Dendritic cell treated with granulocyte-macrophage colony-stimulating factor and Interleukin-4, amounts not matched to agents 40 ng/mL and 50 ng/mL, for 4 days (primary cell): ENCODE data around the gene POR.
A peak's percentile ranks its signal among the peaks of the same experiment; 100 is the strongest.

ENCODE experiments used
- H3K27ac Mint-ChIP-seq: one replicate; pipeline ENCODE4 v1.8.0; 2022; ENCODE audit warnings: mild to moderate bottlenecking, mixed read lengths
- H3K27me3 Mint-ChIP-seq: one replicate; pipeline ENCODE4 v1.8.0; 2022; ENCODE audit warnings: mild to moderate bottlenecking, mixed read lengths
- H3K36me3 Mint-ChIP-seq: one replicate; pipeline ENCODE4 v1.8.0; 2022; ENCODE audit warnings: low read depth, mixed read lengths
- H3K4me1 Mint-ChIP-seq: one replicate; pipeline ENCODE4 v1.8.0; 2022; ENCODE audit warnings: low read depth, mixed read lengths
- H3K4me3 Mint-ChIP-seq: one replicate; pipeline ENCODE4 v1.8.0; 2022; ENCODE audit warnings: mild to moderate bottlenecking, moderate library complexity, mixed read lengths
- H3K9me3 Mint-ChIP-seq: one replicate; pipeline ENCODE4 v1.8.0; 2022; ENCODE audit warnings: mixed read lengths
- intact Hi-C: fragments of 100-400 bp; cut with micrococcal nuclease; formaldehyde crosslinking; loops from one replicate; pipeline ENCODE4 v1.15.0; 2022

POR gene

DNA sequence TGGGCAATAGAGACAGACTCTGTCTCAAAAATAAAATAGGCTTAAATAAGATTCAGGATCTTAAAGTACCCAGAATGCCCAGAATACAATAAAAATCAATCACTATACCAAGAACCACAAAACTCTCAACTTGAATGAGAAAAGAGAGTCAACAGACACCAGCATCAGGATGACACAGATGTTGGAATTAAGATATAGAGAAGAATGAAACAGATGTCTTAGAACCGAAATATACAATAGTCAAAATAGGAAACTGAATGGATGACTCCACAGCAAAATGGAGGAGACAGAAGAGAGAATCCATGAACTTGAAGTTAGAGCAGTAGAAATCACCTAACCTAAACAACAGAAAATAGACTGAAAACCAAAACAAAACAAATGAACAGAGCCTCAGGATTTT lies 29.6 kb downstream of the POR start:
- Mint-ChIP-seq H3K4me3 (no peak overlapping the region), H3K4me1 (peaks cover 44% of the 10 kb centered on the region), H3K27ac (no peak overlapping the region), H3K36me3 (peaks cover 61% of the 10 kb centered on the region), H3K27me3 (no peaks in the 10 kb centered on the region), H3K9me3 (no peaks in the 10 kb centered on the region)
- intact Hi-C loops, result loop anchor here (10.0 kb wide), 1 partner anchor 60 kb away; no protein-coding TSS in a partner anchor

DNA sequence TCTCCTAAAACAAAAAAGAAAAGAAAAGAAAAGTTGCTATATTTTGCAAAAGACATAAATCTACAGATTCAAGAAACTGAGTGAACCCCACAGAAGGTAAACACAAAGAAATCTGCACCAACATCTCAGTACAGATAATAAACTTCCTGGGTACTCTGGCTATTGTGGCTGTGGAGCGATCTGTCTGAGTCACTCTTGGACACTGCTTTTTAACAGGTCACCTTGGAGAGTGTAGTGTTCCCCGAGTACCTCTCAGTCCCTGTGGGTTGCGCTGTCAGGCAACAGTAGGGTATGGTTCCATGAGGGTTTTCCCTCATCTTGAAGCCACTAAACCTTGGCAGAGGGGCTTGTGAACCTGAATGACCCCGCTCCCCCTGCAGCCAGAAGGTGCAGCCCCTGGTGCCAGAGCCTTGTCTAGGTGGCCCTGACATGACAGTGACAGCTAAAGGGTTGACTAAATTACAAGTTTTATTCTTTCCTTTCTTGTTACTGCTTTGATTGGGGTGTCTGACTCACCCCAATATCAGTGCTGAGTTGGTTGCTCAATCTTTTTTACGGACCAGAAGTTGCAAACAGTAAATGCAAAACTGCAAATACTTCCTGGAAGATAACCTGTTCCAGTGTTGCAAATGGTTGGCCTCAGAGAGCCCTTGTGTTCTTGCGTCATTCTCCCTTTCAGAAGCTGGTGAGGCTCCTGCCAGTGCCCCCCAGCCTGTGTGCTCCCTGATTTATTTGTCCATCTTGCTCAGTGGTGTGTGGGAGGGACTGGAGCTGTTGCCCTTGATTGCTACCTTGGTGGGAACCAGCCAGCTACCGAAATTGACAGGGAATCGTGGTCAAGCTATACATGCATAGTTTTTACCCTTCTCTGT lies 30.6 kb downstream of the POR start:
- no peak overlapping the region for H3K4me3 Mint-ChIP-seq
- no peak overlapping the region for H3K27ac Mint-ChIP-seq
- H3K36me3 Mint-ChIP-seq, result peaks cover 61% of the 10 kb centered on the region
- intact Hi-C loops, result loop anchor here (10.0 kb wide), 1 partner anchor 59 kb away; no protein-coding TSS in a partner anchor
- no peaks in the 10 kb centered on the region for H3K27me3 Mint-ChIP-seq
- H3K4me1 Mint-ChIP-seq, result peaks cover 54% of the 10 kb centered on the region
- H3K9me3 Mint-ChIP-seq, result no peaks in the 10 kb centered on the region

- Mint-ChIP-seq H3K4me1 (peaks cover 54% of the 10 kb centered on the region), H3K9me3 (no peaks in the 10 kb centered on the region), H3K27ac (no peak overlapping the region), H3K27me3 (no peaks in the 10 kb centered on the region), H3K36me3 (peaks cover 53% of the 10 kb centered on the region), H3K4me3 (no peak overlapping the region)
- intact Hi-C loops, result loop anchor here (10.0 kb wide), 1 partner anchor 58 kb away; no protein-coding TSS in a partner anchor
These were observed 31.4 kb downstream of the POR start for GRCh38 chr7:75946207-75946855.

- Mint-ChIP-seq H3K36me3 (peaks cover 53% of the 10 kb centered on the region), H3K9me3 (no peaks in the 10 kb centered on the region), H3K4me1 (peaks cover 62% of the 10 kb centered on the region), H3K27ac (no peak overlapping the region), H3K27me3 (no peaks in the 10 kb centered on the region), H3K4me3 (no peak overlapping the region)
- intact Hi-C loops, result loop anchor here (10.0 kb wide), 1 partner anchor 57 kb away; no protein-coding TSS in a partner anchor
These were observed 33.2 kb downstream of the POR start for GRCh38 chr7:75948179-75948578.

DNA sequence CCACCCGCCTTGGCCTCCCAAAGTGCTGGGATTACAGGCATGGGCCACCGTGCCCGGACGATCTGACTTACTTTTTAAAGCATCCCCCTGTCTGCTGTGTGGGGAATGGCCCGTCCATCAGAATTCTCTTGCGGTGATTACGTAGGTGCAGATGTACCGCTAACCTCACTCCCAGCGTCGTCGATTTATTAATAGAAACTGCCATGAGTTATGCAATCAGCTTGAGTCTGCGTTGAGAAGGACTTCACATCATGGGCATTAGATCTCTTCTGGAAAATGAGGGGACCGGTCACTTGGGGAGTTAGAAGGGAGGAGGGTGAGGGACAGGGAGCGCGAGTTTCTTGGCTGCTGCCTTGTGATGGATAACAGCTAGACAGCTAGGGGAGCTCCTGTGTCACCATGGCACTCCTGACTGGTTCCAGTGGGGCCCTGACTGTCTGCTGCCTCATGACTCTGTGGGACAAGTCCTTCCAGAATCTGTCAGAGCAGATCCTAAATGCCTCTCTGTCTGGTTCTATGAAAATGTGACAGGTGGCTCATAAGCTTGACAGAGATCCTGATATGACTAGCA lies 35.2 kb downstream of the POR start:
- H3K4me1 Mint-ChIP-seq, result peaks cover 53% of the 10 kb centered on the region
- H3K27me3 Mint-ChIP-seq, result no peaks in the 10 kb centered on the region
- H3K9me3 Mint-ChIP-seq, result no peaks in the 10 kb centered on the region
- peak overlapping the region; percentile 32 for H3K27ac Mint-ChIP-seq
- intact Hi-C loops, result loop anchor here (5.0 kb wide), 1 partner anchor 33 kb away; the partner anchor contains the start of gene POR
- no peak overlapping the region for H3K4me3 Mint-ChIP-seq
- H3K36me3 Mint-ChIP-seq, result peaks cover 49% of the 10 kb centered on the region

DNA sequence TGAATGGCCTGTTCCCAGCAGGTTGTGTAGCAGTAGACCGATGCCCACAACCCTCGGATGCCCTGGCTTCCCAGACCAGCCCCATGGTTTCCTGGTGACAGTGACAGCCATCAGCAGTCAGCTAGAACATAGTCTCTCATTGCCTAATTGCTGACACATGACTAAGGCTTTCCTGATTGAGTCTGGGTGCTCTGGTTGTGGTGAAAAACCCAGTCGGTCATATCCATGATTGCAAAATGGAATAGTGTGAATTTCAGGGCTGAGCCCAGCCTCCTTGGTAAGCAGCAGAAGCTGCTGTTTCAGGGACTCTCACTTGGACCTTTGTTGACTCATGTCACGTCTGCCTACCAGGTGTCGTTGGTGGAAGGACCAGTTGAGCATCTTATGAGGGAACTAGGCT lies 36.6 kb downstream of the POR start:
- Mint-ChIP-seq H3K4me3 (no peak overlapping the region), H3K4me1 (peaks cover 54% of the 10 kb centered on the region), H3K9me3 (no peaks in the 10 kb centered on the region), H3K27ac (no peak overlapping the region), H3K36me3 (peaks cover 53% of the 10 kb centered on the region), H3K27me3 (no peaks in the 10 kb centered on the region)
- intact Hi-C loops, result loop anchor here (5.0 kb wide), 1 partner anchor 34 kb away; the partner anchor contains the start of gene POR

DNA sequence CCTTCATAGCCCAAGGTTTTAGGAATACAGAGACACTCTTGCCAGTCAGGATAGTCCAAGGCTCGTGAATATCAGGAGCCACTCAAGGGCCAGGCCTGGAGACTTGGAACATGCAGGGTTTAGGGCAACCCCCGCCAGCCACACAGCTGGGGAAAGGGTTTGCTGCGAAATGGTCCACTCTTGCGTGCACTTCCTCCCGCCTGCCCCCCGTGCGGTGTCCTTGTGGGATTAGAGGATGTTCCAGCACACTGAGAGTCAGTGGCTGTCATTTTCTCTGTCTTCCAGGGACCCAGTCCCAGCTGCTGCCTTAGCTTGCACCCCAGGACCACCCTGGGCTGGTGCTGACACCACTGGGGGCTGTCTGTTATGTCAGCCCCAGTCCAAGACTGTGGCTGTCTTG lies 38.5 kb downstream of the POR start:
- H3K4me3 Mint-ChIP-seq, result peak overlapping the region; percentile 59
- peaks cover 63% of the 10 kb centered on the region for H3K4me1 Mint-ChIP-seq
- no peaks in the 10 kb centered on the region for H3K27me3 Mint-ChIP-seq
- H3K9me3 Mint-ChIP-seq, result no peaks in the 10 kb centered on the region
- intact Hi-C loops, result loop anchor here (5.0 kb wide), 1 partner anchor 36 kb away; the partner anchor contains the start of gene POR
- peaks cover 53% of the 10 kb centered on the region for H3K36me3 Mint-ChIP-seq
- H3K27ac Mint-ChIP-seq, result peak overlapping the region; percentile 84

DNA sequence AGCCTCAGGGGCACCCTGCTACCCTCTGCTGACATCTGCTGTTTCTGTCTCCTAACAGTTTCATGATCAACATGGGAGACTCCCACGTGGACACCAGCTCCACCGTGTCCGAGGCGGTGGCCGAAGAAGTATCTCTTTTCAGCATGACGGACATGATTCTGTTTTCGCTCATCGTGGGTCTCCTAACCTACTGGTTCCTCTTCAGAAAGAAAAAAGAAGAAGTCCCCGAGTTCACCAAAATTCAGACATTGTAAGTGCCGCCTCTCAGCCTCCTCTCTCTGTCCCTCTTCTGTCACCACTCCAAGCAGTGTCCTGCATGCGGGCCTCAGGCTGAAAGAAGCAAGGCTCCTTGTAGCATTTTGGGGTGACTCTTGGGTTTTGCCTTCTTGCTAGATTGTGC lies 39.0 kb downstream of the POR start:
- Mint-ChIP-seq H3K4me3 (peak overlapping the region; percentile 59), H3K27me3 (no peaks in the 10 kb centered on the region)

GRCh38 chr7:75955331-75955955 lies 40.5 kb downstream of the POR start:
- intact Hi-C loops, result no loop called here
- Mint-ChIP-seq H3K4me3 (no peak overlapping the region), H3K27me3 (no peaks in the 10 kb centered on the region), H3K9me3 (no peaks in the 10 kb centered on the region), H3K36me3 (peaks cover 56% of the 10 kb centered on the region), H3K4me1 (peaks cover 43% of the 10 kb centered on the region), H3K27ac (no peak overlapping the region)

More for the DNA sequence above, 39.0 kb downstream of the POR start:
- H3K36me3 Mint-ChIP-seq, result peaks cover 53% of the 10 kb centered on the region
- intact Hi-C loops, result loop anchor here (5.0 kb wide), 1 partner anchor 37 kb away; the partner anchor contains the start of gene POR
- H3K27ac Mint-ChIP-seq, result peak overlapping the region; percentile 84
- H3K9me3 Mint-ChIP-seq, result no peaks in the 10 kb centered on the region
- peaks cover 58% of the 10 kb centered on the region for H3K4me1 Mint-ChIP-seq

DNA sequence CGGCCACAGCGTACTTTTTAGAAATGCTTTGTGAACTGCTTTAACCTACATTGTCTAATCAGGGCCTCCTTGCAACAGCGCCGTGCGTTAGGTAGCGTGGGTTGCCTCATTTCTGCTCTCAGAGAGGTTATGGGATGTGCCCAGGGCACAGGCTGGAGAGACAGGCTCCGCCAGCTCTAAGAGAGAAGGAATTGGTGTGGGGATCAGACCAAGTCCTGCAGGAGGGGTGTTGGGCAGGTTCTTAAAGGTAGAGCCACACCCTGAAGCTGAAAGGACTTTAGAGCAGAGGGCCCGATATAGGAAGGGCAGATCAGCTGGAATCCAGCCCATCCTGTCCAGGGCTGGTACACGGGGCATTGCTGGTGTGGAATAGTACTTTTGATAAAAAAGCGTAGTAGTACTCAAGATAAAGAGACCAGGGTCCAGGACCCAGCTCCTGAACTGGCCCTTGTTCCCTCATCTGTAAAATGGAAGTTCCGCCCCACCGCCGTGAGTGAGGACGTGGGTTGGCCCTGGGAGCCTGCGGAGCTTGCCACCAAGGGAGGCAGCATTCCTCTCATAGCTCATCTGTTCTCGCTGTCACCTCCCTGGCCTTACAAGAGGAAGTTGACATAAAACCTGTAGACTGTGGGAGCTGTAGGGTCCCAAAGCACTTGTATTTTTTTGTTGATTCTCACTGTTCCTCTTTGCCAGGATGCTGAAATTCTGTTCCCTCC lies 42.2 kb downstream of the POR start:
- Mint-ChIP-seq H3K4me1 (peaks cover 42% of the 10 kb centered on the region), H3K9me3 (no peaks in the 10 kb centered on the region), H3K36me3 (peaks cover 74% of the 10 kb centered on the region), H3K27ac (no peak overlapping the region), H3K4me3 (no peak overlapping the region), H3K27me3 (no peaks in the 10 kb centered on the region)
- intact Hi-C loops, result no loop called here

- Mint-ChIP-seq H3K4me3 (no peak overlapping the region), H3K4me1 (peaks cover 38% of the 10 kb centered on the region), H3K27ac (no peak overlapping the region), H3K27me3 (no peaks in the 10 kb centered on the region), H3K9me3 (no peaks in the 10 kb centered on the region), H3K36me3 (peaks cover 91% of the 10 kb centered on the region)
- intact Hi-C loops, result no loop called here
These were observed 44.0 kb downstream of the POR start for GRCh38 chr7:75958802-75959543.

- Mint-ChIP-seq H3K4me3 (no peak overlapping the region), H3K27ac (no peak overlapping the region), H3K27me3 (no peaks in the 10 kb centered on the region), H3K36me3 (peaks cover 94% of the 10 kb centered on the region), H3K4me1 (peaks cover 35% of the 10 kb centered on the region), H3K9me3 (no peaks in the 10 kb centered on the region)
- intact Hi-C loops, result no loop called here
These were observed 45.4 kb downstream of the POR start for GRCh38 chr7:75960372-75960771.
